ENCODE data around the gene SHB. TPM values are rescaled to one million over a fixed set of nuclear protein-coding genes. Genes with fewer than 3 reads are reported as not detected.

Gene SHB
- total RNA-seq, 4 donors from 2014 or later, result 9.7 to 17.5 (median 14.2) TPM

- Histone ChIP-seq H3K4me3 (no peak overlapping the region), H3K27ac (no peak overlapping the region), H3K27me3 (no peaks in the 10 kb centered on the region), H3K36me3 (peaks cover 0 to 26% of the 10 kb centered on the region in 2 donors), H3K9me3 (no peaks in the 10 kb centered on the region), H3K4me1 (peaks cover 0 to 30% (median 9%) of the 10 kb centered on the region in 3 donors)
- ATAC-seq, result no peak
- no peak for TF ChIP-seq POLR2AphosphoS5 (IDR thresholded peaks at IDR 0.05)
- TF ChIP-seq POLR2A (IDR thresholded peaks at IDR 0.05), result no peak
- no peak for TF ChIP-seq EP300 (IDR thresholded peaks at IDR 0.05)
- 90 to 92% methylated on average over 2 of the region's 5 CpGs for WGBS, 2 donors (ENCODE audit: low coverage in 1 of 2)
Observed at GRCh38 chr9:37920471-37921167, 148.4 kb downstream of the SHB start.

DNA sequence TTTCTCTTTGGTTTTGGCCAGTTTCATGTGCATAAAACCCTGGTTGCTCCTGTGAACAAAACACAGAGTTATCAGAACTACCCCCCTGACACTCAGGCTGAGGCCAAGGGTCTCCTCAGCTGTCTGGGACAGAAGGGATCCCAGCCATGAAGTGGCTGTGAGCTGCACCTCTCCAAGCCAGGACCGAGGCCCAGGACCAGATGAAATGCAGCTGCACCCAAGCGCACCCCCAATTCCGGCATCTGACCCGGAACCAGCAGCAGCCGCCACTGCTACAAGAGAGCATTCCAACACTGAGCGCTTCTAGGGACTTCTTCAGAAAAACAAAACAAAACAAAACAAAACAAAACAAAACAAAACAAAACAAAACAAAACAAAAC lies 149.1 kb downstream of the SHB start:
- Histone ChIP-seq H3K27me3 (no peaks in the 10 kb centered on the region), H3K36me3 (peaks cover 0 to 26% of the 10 kb centered on the region in 2 donors), H3K27ac (no peak overlapping the region), H3K9me3 (no peaks in the 10 kb centered on the region), H3K4me1 (peaks cover 0 to 30% (median 9%) of the 10 kb centered on the region in 3 donors), H3K4me3 (no peak overlapping the region)
- ATAC-seq, result no peak
- TF ChIP-seq CTCF (IDR thresholded peaks at IDR 0.05) (no peak), POLR2AphosphoS5 (IDR thresholded peaks at IDR 0.05) (no peak), POLR2A (IDR thresholded peaks at IDR 0.05) (no peak), EP300 (IDR thresholded peaks at IDR 0.05) (no peak)
- 95 to 100% methylated on average over 2 to 4 of the region's 6 CpGs for WGBS, 2 donors (ENCODE audit: low coverage in 1 of 2)

GRCh38 chr9:37919246-37919955 lies 149.6 kb downstream of the SHB start:
- WGBS, 2 donors (ENCODE audit: low coverage in 1 of 2), result 50 to 80% methylated on average over 1 to 2 of the region's 16 CpGs
- peaks cover 0 to 30% (median 9%) of the 10 kb centered on the region in 3 donors for H3K4me1 ChIP-seq
- no peak overlapping the region for H3K4me3 ChIP-seq
- H3K27ac ChIP-seq, result no peak overlapping the region
- ATAC-seq, result no peak
- H3K27me3 ChIP-seq, result no peaks in the 10 kb centered on the region
- H3K9me3 ChIP-seq, result no peaks in the 10 kb centered on the region
- peaks cover 0 to 26% of the 10 kb centered on the region in 2 donors for H3K36me3 ChIP-seq
- TF ChIP-seq EP300 (IDR thresholded peaks at IDR 0.05), result no peak
- TF ChIP-seq POLR2AphosphoS5 (IDR thresholded peaks at IDR 0.05), result no peak
- TF ChIP-seq CTCF (IDR thresholded peaks at IDR 0.05), result no peak
- no peak for TF ChIP-seq POLR2A (IDR thresholded peaks at IDR 0.05)

DNA sequence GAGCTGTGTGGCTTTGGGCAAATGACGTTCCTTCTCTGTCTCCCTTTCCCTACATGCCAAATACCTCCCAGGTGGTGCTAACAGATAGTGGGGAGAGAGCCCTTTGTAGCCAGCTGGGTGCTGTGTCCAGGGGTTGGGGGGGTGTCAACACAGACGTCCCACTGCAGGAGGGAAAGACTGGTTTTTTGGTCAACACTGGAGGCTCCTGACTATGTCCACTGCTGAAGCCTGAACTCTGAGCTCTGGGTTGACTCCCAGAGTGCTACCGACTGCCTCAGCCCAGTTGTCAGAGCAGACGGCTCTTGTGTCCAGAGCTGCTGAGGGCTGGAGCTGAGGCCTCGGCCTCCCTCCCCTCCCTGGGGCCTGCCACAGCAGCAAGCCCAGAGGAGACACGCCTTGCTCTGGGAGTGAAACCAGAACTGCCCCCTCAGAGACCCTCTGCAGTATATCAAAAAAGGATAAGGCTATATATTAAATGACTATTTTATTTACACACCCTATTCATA lies 150.3 kb downstream of the SHB start:
- no peak for ATAC-seq
- 54 to 100% methylated on average over 2 to 3 of the region's 6 CpGs for WGBS, 2 donors (ENCODE audit: low coverage in 1 of 2)
- Histone ChIP-seq H3K27me3 (no peaks in the 10 kb centered on the region), H3K27ac (no peak overlapping the region), H3K4me1 (peaks cover 0 to 33% (median 9%) of the 10 kb centered on the region in 3 donors), H3K4me3 (no peak overlapping the region), H3K36me3 (peaks cover 0 to 26% of the 10 kb centered on the region in 2 donors), H3K9me3 (no peaks in the 10 kb centered on the region)
- TF ChIP-seq POLR2A (IDR thresholded peaks at IDR 0.05) (no peak), POLR2AphosphoS5 (IDR thresholded peaks at IDR 0.05) (no peak), EP300 (IDR thresholded peaks at IDR 0.05) (no peak), CTCF (IDR thresholded peaks at IDR 0.05) (no peak)

- WGBS, 2 donors (ENCODE audit: low coverage in 1 of 2), result 48 to 92% methylated on average over 5 to 7 of the region's 21 CpGs
- ATAC-seq, result peak; percentile 23
- peak overlapping the region in 3 of 4 donors; percentile 72 to 76 (median 76) for H3K27ac ChIP-seq
Observed at GRCh38 chr9:37917801-37918664, 151.0 kb downstream of the SHB start.

More at GRCh38 chr9:37917801-37918664, 151.0 kb downstream of the SHB start:
- peaks cover 0 to 37% (median 9%) of the 10 kb centered on the region in 3 donors for H3K4me1 ChIP-seq
- TF ChIP-seq EP300 (IDR thresholded peaks at IDR 0.05), result no peak
- no peak for TF ChIP-seq CTCF (IDR thresholded peaks at IDR 0.05)
- no peak for TF ChIP-seq POLR2A (IDR thresholded peaks at IDR 0.05)
- no peak for TF ChIP-seq POLR2AphosphoS5 (IDR thresholded peaks at IDR 0.05)
- H3K36me3 ChIP-seq, result peaks cover 0 to 26% of the 10 kb centered on the region in 2 donors
- H3K4me3 ChIP-seq, result no peak overlapping the region
- H3K9me3 ChIP-seq, result no peaks in the 10 kb centered on the region
- no peaks in the 10 kb centered on the region for H3K27me3 ChIP-seq
